ENCODE data around the gene EVA1B. TPM values are rescaled to one million over a fixed set of nuclear protein-coding genes. Genes with fewer than 3 reads are reported as not detected.

Gene EVA1B
- total and polyA plus RNA-seq, 2 donors (not counting 1 experiment from before 2014, with no cell fraction given) = 0.67 to 2.9 TPM

- H3K36me3 ChIP-seq (replicated peaks in 1 of 2; ENCODE audit: control extremely low read depth in 1 of 2, control insufficient read depth in 1 of 2, extremely low read depth in 1 of 2, insufficient read depth in 2 of 2, low read length in 1 of 2) = peaks cover 4 to 72% of the 10 kb centered on the region in 2 experiments
- POLR2A ChIA-PET = interaction anchor here (0.9 kb wide), 1 partner anchor 66 kb away, joined by 5 read pairs; no protein-coding TSS in a partner anchor
Measured at GRCh38 chr1:36346741-36347370, 23.4 kb upstream of the EVA1B start.

More at GRCh38 chr1:36346741-36347370, 23.4 kb upstream of the EVA1B start:
- Histone ChIP-seq H4K20me1 (ENCODE audit: control insufficient read depth, insufficient read depth, low read length, poor library complexity, severe bottlenecking) (peaks cover 3% of the 10 kb centered on the region), H3K27ac (ENCODE audit: low read length in 2 of 2) (no peak overlapping the region), H3K79me2 (ENCODE audit: control insufficient read depth, insufficient read depth, low read length) (no peaks in the 10 kb centered on the region), H3K9me3 (ENCODE audit: control extremely low read depth in 1 of 3, control insufficient read depth in 2 of 3, insufficient read depth in 1 of 3, low read length in 2 of 3) (no peaks in the 10 kb centered on the region), H2AFZ (ENCODE audit: insufficient read depth, low read depth, low read length, poor library complexity, severe bottlenecking) (no peak overlapping the region), H3K4me3 (ENCODE audit: control extremely low read depth in 1 of 5, extremely low read depth in 1 of 5, insufficient read depth in 1 of 5, low read depth in 2 of 5, low read length in 4 of 5) (no peak overlapping the region), H3K27me3 (replicated peaks in 1 of 4; ENCODE audit: control extremely low read depth in 1 of 4, control insufficient read depth in 3 of 4, insufficient read depth in 4 of 4, low read length in 3 of 4) (no peaks in the 10 kb centered on the region), H3K4me2 (replicated peaks; ENCODE audit: low read depth, low read length, poor library complexity, severe bottlenecking) (no peak overlapping the region), H3K4me1 (ENCODE audit: control insufficient read depth in 2 of 2, insufficient read depth in 2 of 2, low read length in 2 of 2) (peaks cover 13 to 25% of the 10 kb centered on the region in 2 donors), H3K9ac (ENCODE audit: low read length) (no peak overlapping the region)
- H3K27ac Mint-ChIP-seq = no peak overlapping the region
- no peak overlapping the region for H3K4me3 Mint-ChIP-seq
- H3K27me3 Mint-ChIP-seq = no peaks in the 10 kb centered on the region
- H3K9me3 Mint-ChIP-seq (ENCODE audit: insufficient read depth) = no peaks in the 10 kb centered on the region
- H3K4me1 Mint-ChIP-seq = peaks cover 13% of the 10 kb centered on the region
- 98% methylated on average over 8 of the region's 8 CpGs for whole genome bisulfite sequencing (ENCODE audit: insufficient coverage)
- ATAC-seq (ENCODE audit: low read depth) (no peak), DNase-seq (no peak)
- TF ChIP-seq CTCF (IDR thresholded peaks at IDR 0.05) (no peak), EZH2 (IDR thresholded peaks at IDR 0.05; ENCODE audit: borderline replicate concordance, insufficient read depth, low read depth, low read length, poor library complexity, severe bottlenecking) (no peak)
- intact Hi-C loops (cut with micrococcal nuclease) = no loop called here
- CTCF ChIA-PET = interaction anchor here (1.3 kb wide), 1 partner anchor 73 kb away, joined by 3 read pairs; no protein-coding TSS in a partner anchor

All from B cell (primary cell).